Suppressor macrophage treated with lipopolysaccharide for 4 hours (primary cell): ENCODE results near the gene CLIC3.
"Not testable (repeated sequence)": the region's sequence is repeated elsewhere in the genome, so short reads cannot be mapped to it uniquely, and the experiment has no call there.

Experiments used
- DNase-seq: peaks from one replicate; pipeline ENCODE4 v3.0.0-alpha.2; 2020

Gene CLIC3

GRCh38 chr9:136996361-136997292, at the start of gene CLIC3:
Gene CLIC3, minus strand, starts transcription at chr9:136996568. Its CDS starts 25 bp downstream, at chr9:136996543.
- DNase-seq = peak; percentile 10

GRCh38 chr9:137045294-137046087, 49.1 kb upstream of the CLIC3 start:
- DNase-seq = no peak

GRCh38 chr9:137044502-137045177, 48.3 kb upstream of the CLIC3 start:
- DNase-seq = no peak

GRCh38 chr9:137044037-137044436, 47.7 kb upstream of the CLIC3 start:
- DNase-seq = no peak

- no peak for DNase-seq
Observed at GRCh38 chr9:137042751-137043727, 46.7 kb upstream of the CLIC3 start.

- DNase-seq = no peak
Observed at GRCh38 chr9:137041124-137041523, 44.8 kb upstream of the CLIC3 start.

GRCh38 chr9:137040568-137040967, 44.2 kb upstream of the CLIC3 start:
- no peak for DNase-seq

GRCh38 chr9:137039611-137040366, 43.4 kb upstream of the CLIC3 start:
- DNase-seq = no peak

GRCh38 chr9:137038916-137039315, 42.5 kb upstream of the CLIC3 start:
- no peak for DNase-seq

- no peak for DNase-seq
Observed at GRCh38 chr9:137037483-137037882, 41.1 kb upstream of the CLIC3 start.

GRCh38 chr9:137037035-137037434, 40.7 kb upstream of the CLIC3 start:
- DNase-seq = no peak

GRCh38 chr9:137035937-137036336, 39.6 kb upstream of the CLIC3 start:
- DNase-seq = no peak

GRCh38 chr9:137035507-137035834, 39.1 kb upstream of the CLIC3 start:
- no peak for DNase-seq

- peak; percentile 89 for DNase-seq
Observed at GRCh38 chr9:137034709-137035506, 38.5 kb upstream of the CLIC3 start.

GRCh38 chr9:137034039-137034708, 37.8 kb upstream of the CLIC3 start:
- peak; percentile 58 for DNase-seq

- not testable (repeated sequence) for DNase-seq
Observed at GRCh38 chr9:137033481-137033880, 37.1 kb upstream of the CLIC3 start.

GRCh38 chr9:137032858-137033257, 36.5 kb upstream of the CLIC3 start:
- DNase-seq = peak; percentile 85

- DNase-seq = no peak
Observed at GRCh38 chr9:137031904-137032640, 35.7 kb upstream of the CLIC3 start, which contains the start of gene FUT7. Gene FUT7, minus strand, starts transcription at chr9:137032088. Its CDS starts 97 bp downstream, at chr9:137031991.
